ENCODE results near the gene KRTAP10-9. TPM values are rescaled to one million over a fixed set of nuclear protein-coding genes. Genes with fewer than 3 reads are reported as not detected.
"Not testable (repeated sequence)": the region's sequence is repeated elsewhere in the genome, so short reads cannot be mapped to it uniquely, and the experiment has no call there.

Gene KRTAP10-9
- total RNA-seq, 2 experiments from 2014 or later = not detected

DNA sequence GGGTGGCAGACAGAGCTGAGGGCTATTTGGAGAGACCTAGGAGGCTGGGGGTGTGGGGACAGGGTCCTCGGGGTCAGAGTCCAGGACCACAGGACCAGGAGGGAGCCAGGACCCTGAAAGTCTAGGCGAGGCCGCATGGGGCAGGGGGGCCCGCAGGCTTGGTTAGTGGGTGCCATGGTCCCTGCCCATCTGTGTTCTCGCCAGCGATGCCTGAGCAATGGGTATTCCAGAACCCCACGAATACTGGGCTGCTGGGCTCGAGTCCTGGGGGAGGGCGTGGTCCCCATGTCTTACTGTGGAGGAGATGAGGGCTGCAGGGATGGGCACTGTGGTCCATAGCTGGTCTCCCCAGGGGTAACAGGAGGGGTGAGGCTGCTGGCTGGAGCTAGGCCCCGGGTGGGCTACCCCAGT is 36.6 kb upstream of the KRTAP10-9 start:
- POLR2A ChIA-PET = no interaction called here
- H3K4me1 Mint-ChIP-seq = peaks cover 1% of the 10 kb centered on the region
- H3K4me3 Mint-ChIP-seq = no peak overlapping the region

GRCh38 chr21:44590897-44591800 is 35.7 kb upstream of the KRTAP10-9 start:
- H3K4me3 Mint-ChIP-seq; CTCF ChIA-PET; POLR2A ChIA-PET; H3K4me1 Mint-ChIP-seq; H3K9me3 Mint-ChIP-seq; H3K27ac Mint-ChIP-seq; DNase-seq; H3K36me3 Mint-ChIP-seq (ENCODE audit: low read depth): not testable (repeated sequence)
- peaks cover 18% of the 10 kb centered on the region for H3K27me3 Mint-ChIP-seq

More for the DNA sequence above, 36.6 kb upstream of the KRTAP10-9 start:
- H3K27me3 Mint-ChIP-seq = peaks cover 20% of the 10 kb centered on the region
- DNase-seq = no peak
- H3K9me3 Mint-ChIP-seq = no peaks in the 10 kb centered on the region
- no peak overlapping the region for H3K27ac Mint-ChIP-seq
- H3K36me3 Mint-ChIP-seq (ENCODE audit: low read depth) = no peaks in the 10 kb centered on the region
- CTCF ChIA-PET = no interaction called here

GRCh38 chr21:44591801-44592130 is 35.1 kb upstream of the KRTAP10-9 start:
- H3K9me3 Mint-ChIP-seq; H3K4me3 Mint-ChIP-seq; POLR2A ChIA-PET; H3K27ac Mint-ChIP-seq; DNase-seq; H3K36me3 Mint-ChIP-seq (ENCODE audit: low read depth); H3K4me1 Mint-ChIP-seq; CTCF ChIA-PET: not testable (repeated sequence)
- peaks cover 17% of the 10 kb centered on the region for H3K27me3 Mint-ChIP-seq

DNA sequence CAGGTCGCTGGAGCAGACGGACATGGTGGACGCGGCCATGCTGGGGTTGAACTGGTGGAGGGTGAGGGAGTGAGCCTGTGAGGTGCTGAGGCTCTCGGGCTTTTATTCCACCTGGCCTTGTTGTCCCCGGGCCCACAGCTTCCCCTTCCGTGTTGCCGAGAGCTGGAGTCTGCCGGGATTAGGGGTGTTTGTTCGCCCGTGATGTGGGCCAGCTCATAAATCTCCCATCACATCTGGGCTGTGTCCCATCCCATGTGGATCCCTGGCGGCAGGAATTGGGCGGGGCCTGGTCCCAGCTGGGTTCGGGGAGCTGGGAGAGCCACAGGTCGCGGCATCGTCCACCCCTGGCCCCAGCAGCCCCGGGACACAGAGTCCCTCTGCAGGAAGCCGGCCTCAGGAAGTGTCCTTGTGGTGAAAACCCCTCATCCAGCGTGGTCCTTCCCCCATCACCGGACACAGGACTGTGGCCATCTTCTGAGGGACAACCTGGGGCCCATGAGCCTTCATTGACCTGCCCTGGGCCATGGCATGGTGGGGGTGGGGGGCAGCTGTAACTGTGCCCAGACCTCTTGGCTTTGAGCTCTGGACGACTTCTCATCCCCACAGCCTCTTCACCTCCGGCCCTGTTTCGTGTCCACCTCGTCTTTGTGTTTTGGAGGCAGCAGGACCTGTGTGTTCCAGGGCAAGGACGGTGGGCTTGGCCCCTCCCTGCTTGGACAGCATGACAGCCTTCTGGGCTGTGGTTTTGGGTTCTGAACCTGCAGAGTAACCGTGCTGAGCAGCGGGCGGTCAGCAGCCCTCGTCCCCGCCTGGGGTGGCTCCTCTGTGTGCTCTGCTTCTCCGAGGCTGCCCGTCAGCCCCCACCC is 34.2 kb upstream of the KRTAP10-9 start, which contains the start of gene KRTAP10-6:
Gene KRTAP10-6, minus strand, starts transcription at position 60 of the 866 bp plus-strand sequence. Its CDS starts 21 bp downstream, at position 39.
- no peak for DNase-seq
- H3K4me3 Mint-ChIP-seq = no peak within 1 kb of the TSS
- no peak within 1 kb of the TSS for H3K27ac Mint-ChIP-seq
- H3K4me1 Mint-ChIP-seq = peaks cover 1% of the 10 kb centered on the region
- ChIA-PET POLR2A (no interaction called here), CTCF (no interaction called here)
- peaks cover 9% of the 10 kb centered on the region for H3K27me3 Mint-ChIP-seq
- H3K9me3 Mint-ChIP-seq = no peaks in the 10 kb centered on the region
- no peaks in the 10 kb centered on the region for H3K36me3 Mint-ChIP-seq (ENCODE audit: low read depth)

- ChIA-PET CTCF (no interaction called here), POLR2A (no interaction called here)
- no peak for DNase-seq
- H3K4me1 Mint-ChIP-seq = peaks cover 1% of the 10 kb centered on the region
- H3K4me3 Mint-ChIP-seq = no peak overlapping the region
- no peak overlapping the region for H3K27ac Mint-ChIP-seq
- peaks cover 4% of the 10 kb centered on the region for H3K9me3 Mint-ChIP-seq
- peaks cover 11% of the 10 kb centered on the region for H3K27me3 Mint-ChIP-seq
- H3K36me3 Mint-ChIP-seq (ENCODE audit: low read depth) = no peaks in the 10 kb centered on the region
Observed at GRCh38 chr21:44593598-44594405, 33.1 kb upstream of the KRTAP10-9 start.

DNA sequence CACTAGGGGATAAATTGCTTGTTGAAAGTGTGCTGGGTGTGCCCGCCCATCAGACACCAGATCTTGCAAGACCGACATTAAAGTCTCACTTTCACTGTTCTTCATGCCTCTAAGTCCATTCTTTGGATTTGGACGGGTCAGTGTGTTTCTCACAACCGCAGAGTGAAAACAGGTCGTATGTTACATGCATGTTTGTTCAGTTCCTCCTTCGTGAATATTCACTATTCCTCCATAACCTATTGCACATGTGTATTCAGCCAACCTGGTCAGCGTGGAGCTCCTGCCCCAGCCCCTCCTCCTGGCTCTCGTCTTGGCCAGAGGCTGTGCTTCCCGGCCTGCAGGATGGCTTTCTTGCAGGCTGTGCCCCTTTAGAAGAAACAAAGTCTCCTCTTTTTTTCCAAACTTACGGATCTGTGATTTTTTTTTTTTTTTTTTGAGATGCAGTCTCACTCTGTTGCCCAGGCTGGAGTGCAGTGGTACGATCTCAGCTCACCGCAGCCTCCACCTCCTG is 32.4 kb upstream of the KRTAP10-9 start:
- Mint-ChIP-seq H3K36me3 (ENCODE audit: low read depth) (no peaks in the 10 kb centered on the region), H3K27ac (no peak overlapping the region), H3K27me3 (peaks cover 11% of the 10 kb centered on the region), H3K4me3 (no peak overlapping the region), H3K4me1 (peaks cover 1% of the 10 kb centered on the region), H3K9me3 (peaks cover 4% of the 10 kb centered on the region)
- ChIA-PET CTCF (interaction anchor here (0.7 to 2.1 kb wide), 2 partner anchors 11 to 25 kb away, joined by 3 to 6 read pairs; no protein-coding TSS in a partner anchor), POLR2A (no interaction called here)
- no peak for DNase-seq

DNA sequence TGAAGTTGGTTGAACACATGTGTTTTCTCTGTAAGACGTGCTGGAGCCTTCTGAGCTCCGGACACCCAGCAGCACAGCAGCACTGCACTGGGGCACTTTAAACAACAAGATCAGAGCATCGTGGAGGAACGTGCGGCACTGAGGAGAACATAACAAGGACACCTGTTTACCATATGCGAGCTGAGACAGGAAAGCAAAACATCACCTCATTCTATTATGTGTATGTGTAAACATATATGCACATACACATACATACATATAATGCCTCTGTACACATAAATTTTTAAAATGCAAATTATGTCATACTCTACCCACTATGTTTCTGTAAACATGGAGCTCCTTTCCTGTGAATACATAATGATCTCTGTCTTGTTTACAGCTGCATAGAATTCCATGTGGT is 31.4 kb upstream of the KRTAP10-9 start:
- no peak for DNase-seq
- Mint-ChIP-seq H3K36me3 (ENCODE audit: low read depth) (no peaks in the 10 kb centered on the region), H3K27ac (no peak overlapping the region), H3K27me3 (peaks cover 11% of the 10 kb centered on the region), H3K4me3 (no peak overlapping the region), H3K4me1 (peaks cover 1% of the 10 kb centered on the region), H3K9me3 (peaks cover 4% of the 10 kb centered on the region)
- POLR2A ChIA-PET = no interaction called here
- CTCF ChIA-PET = interaction anchor here (0.9 to 2.1 kb wide), 2 partner anchors 12 to 21 kb away, joined by 4 to 6 read pairs; no protein-coding TSS in a partner anchor

- peaks cover 1% of the 10 kb centered on the region for H3K4me1 Mint-ChIP-seq
- ChIA-PET POLR2A (no interaction called here), CTCF (interaction anchor here (0.9 to 2.1 kb wide), 2 partner anchors 13 to 22 kb away, joined by 4 to 6 read pairs; no protein-coding TSS in a partner anchor)
- peaks cover 4% of the 10 kb centered on the region for H3K9me3 Mint-ChIP-seq
- H3K36me3 Mint-ChIP-seq (ENCODE audit: low read depth) = no peaks in the 10 kb centered on the region
- H3K4me3 Mint-ChIP-seq = no peak overlapping the region
- H3K27ac Mint-ChIP-seq = no peak overlapping the region
- H3K27me3 Mint-ChIP-seq = peaks cover 11% of the 10 kb centered on the region
- no peak for DNase-seq
Observed at GRCh38 chr21:44596068-44596725, 30.7 kb upstream of the KRTAP10-9 start.

DNA sequence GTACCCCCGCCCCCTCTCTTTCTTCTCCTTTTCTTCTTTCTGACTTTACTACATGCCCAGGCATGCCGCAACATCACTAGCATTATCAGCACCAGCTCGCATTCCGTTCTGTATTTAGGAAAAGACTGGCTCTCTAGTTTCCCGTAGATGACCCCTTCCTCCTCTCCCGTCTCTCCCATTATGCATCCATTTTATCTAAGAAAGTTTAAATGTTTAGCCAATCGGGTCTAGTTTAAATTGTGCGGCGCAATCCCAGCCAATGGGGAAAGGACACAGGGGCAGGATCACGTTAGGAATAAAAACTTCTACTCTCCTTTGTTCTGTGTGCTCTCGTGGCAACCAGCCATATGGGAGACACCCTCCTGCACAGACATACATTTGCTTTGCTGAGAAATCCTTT is 28.8 kb upstream of the KRTAP10-9 start:
- Mint-ChIP-seq H3K9me3 (peaks cover 4% of the 10 kb centered on the region), H3K27ac (no peak overlapping the region), H3K27me3 (peaks cover 11% of the 10 kb centered on the region), H3K4me3 (no peak overlapping the region), H3K36me3 (ENCODE audit: low read depth) (no peaks in the 10 kb centered on the region), H3K4me1 (peaks cover 1% of the 10 kb centered on the region)
- ChIA-PET POLR2A (no interaction called here), CTCF (interaction anchor here (1.2 kb wide), 1 partner anchor 28 kb away, joined by 3 read pairs; no protein-coding TSS in a partner anchor)
- DNase-seq = no peak

DNA sequence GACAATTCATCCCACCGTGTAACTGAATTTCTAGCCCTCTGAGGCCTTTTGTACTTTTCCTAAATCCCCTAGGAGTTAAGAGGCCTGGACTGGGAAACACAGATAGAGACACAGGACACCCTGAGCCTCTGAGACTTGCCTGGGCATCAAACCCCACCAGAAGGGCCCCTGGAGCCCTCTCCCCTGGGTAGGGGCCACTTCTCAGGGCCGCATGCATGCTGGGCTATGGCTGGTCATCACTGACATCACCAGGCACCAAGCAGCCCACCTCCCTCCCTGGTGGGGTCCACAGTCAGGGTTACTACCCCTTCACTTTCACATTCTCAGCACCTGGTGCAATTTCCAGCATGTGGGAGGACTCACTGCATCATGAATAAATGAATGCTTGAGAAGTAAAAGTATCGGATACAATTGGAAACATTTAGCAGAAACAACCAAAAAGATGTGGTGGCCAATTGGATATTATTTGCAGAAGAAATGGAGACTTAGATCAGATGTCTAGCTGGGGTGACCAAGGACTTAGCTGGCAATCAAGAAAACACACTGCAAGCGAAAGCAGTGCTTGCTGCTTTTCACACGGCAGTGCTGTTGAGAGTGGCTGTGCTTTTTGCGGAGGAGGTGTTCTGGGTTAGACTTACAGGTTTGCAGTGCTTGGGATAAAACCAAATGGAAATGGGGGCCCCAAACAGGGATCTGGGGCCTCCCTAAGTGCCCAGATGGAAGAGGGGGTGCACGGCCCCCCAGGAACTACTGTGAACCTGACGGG is 27.4 kb upstream of the KRTAP10-9 start:
- Mint-ChIP-seq H3K36me3 (ENCODE audit: low read depth) (no peaks in the 10 kb centered on the region), H3K27me3 (peaks cover 11% of the 10 kb centered on the region), H3K4me3 (no peak overlapping the region), H3K4me1 (no peaks in the 10 kb centered on the region), H3K27ac (no peak overlapping the region), H3K9me3 (peaks cover 5% of the 10 kb centered on the region)
- no peak for DNase-seq
- ChIA-PET POLR2A (no interaction called here), CTCF (no interaction called here)

DNA sequence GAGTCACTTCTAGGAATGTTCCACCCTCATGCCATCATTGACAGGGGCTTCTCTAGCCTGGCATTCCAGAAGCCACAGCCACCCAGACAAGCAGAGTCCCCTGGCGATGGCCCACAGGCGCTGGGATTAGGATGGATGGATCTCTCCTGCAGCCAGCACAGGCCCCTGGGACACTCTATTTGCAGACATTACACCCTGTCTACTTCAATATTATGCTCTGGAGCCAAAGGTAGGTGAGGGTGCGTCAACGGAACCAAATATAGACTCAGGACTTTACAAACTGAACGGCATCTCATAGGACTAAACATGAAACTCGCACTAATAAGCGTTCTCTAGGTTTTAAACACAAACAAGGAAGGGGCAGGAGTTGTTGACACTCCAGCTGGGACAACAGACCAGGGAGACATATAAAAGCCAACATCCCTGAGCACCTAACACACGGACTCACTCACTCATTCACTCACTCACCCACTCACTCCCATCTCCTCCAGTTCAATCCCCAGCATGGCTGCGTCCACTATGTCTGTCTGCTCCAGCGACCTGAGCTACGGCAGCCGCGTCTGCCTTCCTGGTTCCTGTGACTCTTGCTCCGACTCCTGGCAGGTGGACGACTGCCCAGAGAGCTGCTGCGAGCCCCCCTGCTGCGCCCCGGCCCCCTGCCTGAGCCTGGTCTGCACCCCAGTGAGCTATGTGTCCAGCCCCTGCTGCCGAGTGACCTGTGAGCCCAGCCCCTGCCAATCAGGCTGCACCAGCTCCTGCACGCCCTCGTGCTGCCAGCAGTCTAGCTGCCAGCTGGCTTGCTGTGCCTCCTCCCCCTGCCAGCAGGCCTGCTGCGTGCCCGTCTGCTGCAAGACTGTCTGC is 26.5 kb upstream of the KRTAP10-9 start, which contains the start of gene KRTAP10-7:
Gene KRTAP10-7, plus strand, starts transcription at position 480 of the 861 bp plus-strand sequence. Its CDS starts 25 bp downstream, at position 505.
- H3K36me3 Mint-ChIP-seq (ENCODE audit: low read depth); H3K4me3 Mint-ChIP-seq; H3K27ac Mint-ChIP-seq; POLR2A ChIA-PET; CTCF ChIA-PET; DNase-seq; H3K4me1 Mint-ChIP-seq: not testable (repeated sequence)
- Mint-ChIP-seq H3K27me3 (peaks cover 14% of the 10 kb centered on the region), H3K9me3 (peaks cover 11% of the 10 kb centered on the region)

Data from activated CD4-positive, alpha-beta T cell treated with anti-CD3 and anti-CD28 coated beads, Interleukin-2, amount 10 ng/mL, durations not matched to agents 7 days and 5 days (primary cell).